HUES48 (cell line): ENCODE results near the gene RAPGEF2.
A peak's percentile ranks its signal among the peaks of the same experiment; 100 is the strongest.

Experiments used
- H3K27ac ChIP-seq: one replicate; pipeline ENCODE4 v1.7.0; 2013; ENCODE audit warnings: low read depth, low read length, inconsistent platforms
- H3K27me3 ChIP-seq: 2 replicates; pipeline ENCODE4 v1.6.1; 2013; ENCODE audit warnings: mild to moderate bottlenecking, low read length; ENCODE audit not compliant: control insufficient read depth, insufficient read depth
- H3K36me3 ChIP-seq: 2 replicates; pipeline ENCODE4 v1.6.1; 2013; ENCODE audit warnings: low read length; ENCODE audit not compliant: control insufficient read depth, insufficient read depth
- H3K4me1 ChIP-seq: 2 replicates; pipeline ENCODE4 v1.6.1; 2013; ENCODE audit warnings: mild to moderate bottlenecking, low read length; ENCODE audit not compliant: control insufficient read depth, insufficient read depth
- H3K4me3 ChIP-seq: 2 replicates; pipeline ENCODE4 v1.5.1; 2013; ENCODE audit warnings: mild to moderate bottlenecking, low read depth, low read length
- H3K9ac ChIP-seq: 2 replicates; pipeline ENCODE4 v1.6.1; 2013; ENCODE audit warnings: mild to moderate bottlenecking, low read depth, low read length, moderate library complexity
- H3K9me3 ChIP-seq: 2 replicates; pipeline ENCODE4 v1.6.1; 2013; ENCODE audit warnings: low read length; ENCODE audit not compliant: control insufficient read depth, insufficient read depth

RAPGEF2 gene

DNA sequence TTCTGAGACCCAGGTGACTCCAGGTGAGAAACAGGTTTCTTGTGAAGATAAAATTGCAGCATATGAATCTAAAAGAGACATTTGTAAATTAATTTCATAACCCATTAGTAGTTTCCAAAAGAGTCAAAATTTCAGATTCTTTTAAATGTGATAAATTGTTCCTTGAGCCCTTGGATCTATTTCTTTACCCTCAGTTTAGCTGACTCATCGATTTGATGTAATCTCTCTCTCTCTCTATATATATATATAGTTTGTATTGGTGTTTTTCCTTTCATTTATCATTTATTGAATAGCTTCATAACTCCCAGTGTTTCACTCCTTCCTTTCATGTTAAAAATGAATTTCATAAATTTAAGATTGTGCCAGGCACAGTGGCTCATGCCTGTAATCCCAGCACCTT is 96.9 kb downstream of the RAPGEF2 start:
- Histone ChIP-seq H3K9ac (no peak overlapping the region), H3K27ac (no peak overlapping the region), H3K4me3 (no peak overlapping the region), H3K4me1 (peaks cover 40% of the 10 kb centered on the region), H3K27me3 (no peaks in the 10 kb centered on the region), H3K36me3 (no peaks in the 10 kb centered on the region), H3K9me3 (no peaks in the 10 kb centered on the region)

DNA sequence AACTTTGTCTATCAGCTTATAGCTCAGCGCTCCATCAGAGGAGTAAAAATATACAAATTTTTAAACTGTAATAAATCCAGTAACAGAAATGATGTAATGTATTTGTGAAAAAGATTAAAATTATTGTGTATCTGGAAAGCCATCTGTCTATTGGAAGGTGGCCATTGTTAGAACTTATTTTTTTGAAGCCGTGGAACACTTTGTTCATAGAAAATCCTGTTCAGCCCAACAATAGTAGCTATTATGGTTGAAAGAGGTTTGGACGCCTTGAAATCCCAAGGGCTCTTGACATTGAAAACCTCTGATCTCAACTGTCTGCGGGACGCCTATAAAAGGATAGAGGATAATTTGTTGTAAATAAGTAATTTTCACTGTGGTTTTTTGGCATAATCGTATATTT is 98.3 kb downstream of the RAPGEF2 start:
- H3K9ac ChIP-seq: no peak overlapping the region
- H3K4me1 ChIP-seq: peaks cover 43% of the 10 kb centered on the region

DNA sequence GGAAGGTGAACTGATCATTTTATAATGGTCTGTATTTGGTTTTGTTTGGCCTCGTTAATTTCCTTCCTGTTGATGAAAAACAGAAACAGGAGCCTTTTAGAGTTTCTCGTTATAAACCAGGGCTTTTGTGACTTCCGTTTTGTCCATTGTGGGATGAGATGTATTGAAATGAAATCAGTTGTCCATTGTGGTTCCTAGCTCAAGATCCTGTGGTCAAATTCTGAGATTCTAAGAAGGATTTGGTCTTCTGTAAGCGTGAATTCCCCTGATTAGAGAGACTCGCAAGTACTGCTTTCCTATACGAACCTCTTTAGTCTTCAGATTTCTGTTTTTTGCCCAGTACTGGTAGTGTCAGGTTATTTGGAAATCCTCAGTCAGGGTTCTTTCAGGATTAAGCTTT is 101.7 kb downstream of the RAPGEF2 start:
- H3K27ac ChIP-seq: peak overlapping the region; percentile 22
- H3K4me1 ChIP-seq: peaks cover 20% of the 10 kb centered on the region
- no peaks in the 10 kb centered on the region for H3K9me3 ChIP-seq

More for the DNA sequence above, 98.3 kb downstream of the RAPGEF2 start:
- Histone ChIP-seq H3K4me3 (no peak overlapping the region), H3K9me3 (no peaks in the 10 kb centered on the region), H3K36me3 (no peaks in the 10 kb centered on the region), H3K27ac (no peak overlapping the region), H3K27me3 (no peaks in the 10 kb centered on the region)

DNA sequence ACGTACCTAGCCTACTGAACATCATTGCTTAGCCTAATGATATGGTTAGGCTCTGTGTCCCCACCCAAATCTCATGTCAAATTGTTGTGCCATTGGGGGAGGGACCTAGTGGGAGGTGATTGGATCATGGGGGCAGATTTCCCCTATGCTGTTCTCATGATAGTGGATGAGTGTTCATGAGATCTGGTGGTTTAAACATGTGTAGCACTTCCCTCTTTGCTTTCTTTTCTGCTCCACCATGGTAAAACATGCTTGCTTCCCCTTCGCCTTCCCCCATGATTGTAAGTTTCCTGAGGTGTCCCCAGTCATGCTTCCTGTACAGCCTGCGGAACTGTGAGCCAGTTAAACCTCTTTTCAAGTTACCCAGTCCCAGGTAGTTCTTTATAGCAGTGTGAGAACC is 102.6 kb downstream of the RAPGEF2 start:
- Histone ChIP-seq H3K9ac (no peak overlapping the region), H3K4me3 (no peak overlapping the region), H3K4me1 (peaks cover 21% of the 10 kb centered on the region), H3K36me3 (no peaks in the 10 kb centered on the region), H3K27me3 (no peaks in the 10 kb centered on the region), H3K9me3 (no peaks in the 10 kb centered on the region), H3K27ac (no peak overlapping the region)

More for the DNA sequence above, 101.7 kb downstream of the RAPGEF2 start:
- H3K27me3 ChIP-seq: no peaks in the 10 kb centered on the region
- H3K36me3 ChIP-seq: no peaks in the 10 kb centered on the region
- no peak overlapping the region for H3K4me3 ChIP-seq
- no peak overlapping the region for H3K9ac ChIP-seq

DNA sequence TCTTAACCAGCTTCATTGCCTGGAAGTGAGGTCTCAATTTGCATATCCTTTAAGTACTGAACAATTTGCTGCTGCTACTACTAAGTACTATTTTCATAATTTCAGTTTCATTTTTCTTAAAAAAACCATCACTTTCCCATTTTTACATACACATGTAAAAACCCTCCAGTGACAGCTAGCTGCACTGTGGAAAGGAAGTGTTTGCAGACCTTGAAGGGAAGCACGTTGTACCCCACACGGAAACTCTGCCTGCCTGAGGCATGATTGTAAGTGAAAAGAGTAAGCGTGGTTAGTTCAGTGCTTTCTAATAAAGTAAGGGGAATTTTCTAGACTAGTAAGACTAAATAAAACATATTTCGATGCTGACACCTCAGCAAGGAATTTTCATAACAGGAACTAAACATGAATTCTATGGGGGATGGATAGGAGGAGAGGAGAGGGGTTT is 103.6 kb downstream of the RAPGEF2 start:
- H3K9ac ChIP-seq: no peak overlapping the region
- no peak overlapping the region for H3K4me3 ChIP-seq
- peaks cover 27% of the 10 kb centered on the region for H3K4me1 ChIP-seq

DNA sequence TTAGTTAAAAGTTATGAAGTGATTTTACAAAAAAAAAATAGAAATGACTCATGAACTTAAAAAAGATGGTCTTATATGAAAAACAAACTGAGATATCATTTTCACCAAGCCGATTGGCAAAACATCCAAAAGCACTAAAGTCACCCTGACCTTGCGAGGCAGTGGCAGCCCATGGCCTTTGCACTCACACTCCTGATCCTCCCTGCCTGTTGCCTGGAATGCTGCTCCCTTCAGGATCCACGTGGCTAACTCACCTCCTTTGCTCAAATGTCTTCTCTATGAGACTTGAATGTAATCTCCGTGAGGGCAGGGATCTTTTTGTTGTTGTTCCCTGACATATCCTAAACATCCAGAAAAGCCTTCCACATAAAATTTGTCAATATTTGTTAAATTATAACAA is 106.4 kb downstream of the RAPGEF2 start:
- Histone ChIP-seq H3K27ac (no peak overlapping the region), H3K4me1 (peaks cover 16% of the 10 kb centered on the region), H3K9ac (no peak overlapping the region), H3K27me3 (no peaks in the 10 kb centered on the region), H3K9me3 (no peaks in the 10 kb centered on the region), H3K4me3 (no peak overlapping the region), H3K36me3 (no peaks in the 10 kb centered on the region; the same call in 1 of the 2 replicates)

More for the DNA sequence above, 103.6 kb downstream of the RAPGEF2 start:
- H3K27me3 ChIP-seq: no peaks in the 10 kb centered on the region
- no peak overlapping the region for H3K27ac ChIP-seq
- no peaks in the 10 kb centered on the region for H3K9me3 ChIP-seq
- no peaks in the 10 kb centered on the region for H3K36me3 ChIP-seq

DNA sequence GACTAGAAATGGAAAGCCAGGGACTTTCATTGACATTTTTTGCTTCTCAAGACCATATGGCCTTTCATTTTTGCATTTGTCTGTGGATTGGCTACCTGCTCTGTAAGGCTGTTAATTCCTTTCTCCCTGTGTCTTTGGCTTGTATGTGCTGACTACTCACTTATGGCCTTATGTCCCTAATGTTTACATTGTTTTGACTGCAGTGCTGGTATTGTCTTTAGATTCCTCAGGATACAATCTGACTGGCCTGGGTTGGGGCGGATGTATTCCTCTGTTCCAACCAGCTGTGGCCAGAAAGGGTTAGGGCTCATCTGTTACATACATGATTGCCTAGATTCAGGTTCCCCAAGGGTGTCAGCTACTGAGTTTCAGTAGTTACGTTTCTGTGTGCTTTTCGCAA is 108.1 kb downstream of the RAPGEF2 start:
- Histone ChIP-seq H3K9ac (no peak overlapping the region), H3K27ac (no peak overlapping the region), H3K4me3 (no peak overlapping the region), H3K9me3 (no peaks in the 10 kb centered on the region), H3K36me3 (no peaks in the 10 kb centered on the region; the same call in 1 of the 2 replicates), H3K27me3 (no peaks in the 10 kb centered on the region), H3K4me1 (peaks cover 8% of the 10 kb centered on the region; the same call in 1 of the 2 replicates)

DNA sequence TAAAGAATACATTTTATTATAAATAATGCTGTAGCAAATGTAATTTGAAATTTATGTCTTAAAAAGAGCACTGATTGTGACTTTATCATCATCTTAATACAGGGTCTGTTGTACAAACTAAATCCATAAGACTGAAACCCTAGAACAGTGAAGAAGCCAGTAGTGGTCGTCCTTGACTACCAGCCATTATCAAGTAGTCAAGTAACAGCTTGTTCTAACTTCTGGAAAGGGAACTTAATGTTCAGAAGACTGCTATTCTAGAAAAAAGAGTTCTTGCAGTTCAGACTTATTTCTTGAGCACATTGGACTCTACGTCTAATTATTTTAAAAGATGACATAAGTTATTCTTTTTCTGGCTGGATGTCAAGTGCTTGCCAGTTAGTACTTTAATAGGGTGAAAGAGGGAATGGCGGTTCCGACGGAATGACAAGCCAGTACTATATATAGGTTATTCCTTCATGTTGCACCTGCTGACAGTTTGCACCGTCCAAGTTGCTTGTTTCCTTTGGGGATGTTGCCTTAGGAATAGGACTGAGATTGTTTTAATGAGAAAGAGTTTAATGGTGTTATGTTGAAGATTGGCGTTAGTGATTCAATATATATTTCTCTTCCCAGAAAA is 109.9 kb downstream of the RAPGEF2 start:
- H3K27ac ChIP-seq: no peak overlapping the region
- H3K9ac ChIP-seq: no peak overlapping the region

DNA sequence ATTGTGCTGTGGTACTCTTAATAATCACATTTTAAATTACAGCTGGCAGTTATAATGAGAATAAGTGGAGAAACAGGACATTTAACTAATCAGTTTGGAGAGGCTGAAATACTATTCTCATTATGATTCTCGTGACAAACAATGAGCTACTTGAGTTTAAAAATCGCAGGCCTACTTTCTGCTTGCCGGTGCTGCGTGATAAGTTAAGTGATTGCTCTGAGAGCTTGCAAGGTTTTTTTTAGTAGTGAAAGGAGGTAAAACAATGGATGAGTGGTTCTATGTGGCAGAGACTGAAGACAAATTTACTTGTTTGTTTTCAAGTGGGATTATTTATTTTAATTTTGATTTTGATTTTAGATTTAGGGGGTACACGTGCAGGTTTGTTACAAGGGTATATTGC is 114.0 kb downstream of the RAPGEF2 start:
- Histone ChIP-seq H3K36me3 (no peaks in the 10 kb centered on the region; the same call in 1 of the 2 replicates), H3K9ac (no peak overlapping the region), H3K4me3 (no peak overlapping the region), H3K9me3 (no peaks in the 10 kb centered on the region), H3K4me1 (peaks cover 5% of the 10 kb centered on the region; the same call in 1 of the 2 replicates), H3K27me3 (no peaks in the 10 kb centered on the region), H3K27ac (no peak overlapping the region)

More for the DNA sequence above, 109.9 kb downstream of the RAPGEF2 start:
- Histone ChIP-seq H3K4me3 (no peak overlapping the region), H3K36me3 (no peaks in the 10 kb centered on the region; the same call in 1 of the 2 replicates), H3K4me1 (peaks cover 12% of the 10 kb centered on the region; the same call in 1 of the 2 replicates), H3K9me3 (no peaks in the 10 kb centered on the region), H3K27me3 (no peaks in the 10 kb centered on the region)

DNA sequence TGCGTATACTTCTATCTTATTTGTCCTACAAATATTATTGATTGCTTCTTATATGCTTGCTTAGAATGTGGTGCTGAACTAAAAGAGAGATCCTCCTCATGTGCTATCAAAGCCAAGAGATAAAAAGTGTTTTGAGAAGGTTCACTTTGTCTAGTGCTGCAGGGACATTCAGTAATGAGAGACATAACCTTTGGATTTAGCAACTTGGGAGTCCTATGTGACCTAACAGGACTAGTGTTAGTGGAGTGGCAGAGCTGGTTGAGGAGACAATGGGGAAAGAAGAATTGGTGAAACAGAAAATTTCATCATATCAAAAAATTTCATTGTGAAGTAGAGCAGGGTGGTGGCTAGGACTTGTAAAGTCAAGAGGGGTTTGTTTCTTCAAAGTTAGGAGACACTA is 117.0 kb downstream of the RAPGEF2 start:
- no peak overlapping the region for H3K9ac ChIP-seq
- no peak overlapping the region for H3K4me3 ChIP-seq
- no peaks in the 10 kb centered on the region for H3K27me3 ChIP-seq
- H3K4me1 ChIP-seq: peaks cover 16% of the 10 kb centered on the region
- H3K27ac ChIP-seq: no peak overlapping the region
- no peaks in the 10 kb centered on the region for H3K36me3 ChIP-seq
- H3K9me3 ChIP-seq: no peaks in the 10 kb centered on the region

DNA sequence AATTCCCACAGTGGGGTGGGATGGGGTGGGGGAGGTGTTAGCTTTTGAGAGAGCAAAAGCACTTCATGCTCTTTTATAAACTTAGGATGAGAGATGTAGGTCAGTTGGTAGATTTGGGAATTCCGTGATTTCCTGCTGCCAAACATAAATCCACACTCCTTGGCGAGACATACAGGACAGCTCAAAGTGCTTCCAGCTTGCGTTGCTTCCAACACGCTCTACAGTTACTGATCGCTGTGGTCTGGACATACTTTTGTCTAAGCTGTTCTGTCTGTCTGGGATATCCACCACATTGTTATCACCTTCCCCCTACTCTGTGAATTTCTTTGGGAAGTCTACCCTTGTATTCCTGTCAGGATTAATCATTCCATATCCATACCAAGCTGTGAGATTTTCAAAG is 117.5 kb downstream of the RAPGEF2 start:
- Histone ChIP-seq H3K4me1 (peaks cover 16% of the 10 kb centered on the region), H3K9me3 (no peaks in the 10 kb centered on the region), H3K27ac (no peak overlapping the region), H3K4me3 (no peak overlapping the region), H3K9ac (no peak overlapping the region), H3K27me3 (no peaks in the 10 kb centered on the region), H3K36me3 (no peaks in the 10 kb centered on the region)
